WTC11 (cell line): ENCODE measurements around the gene SLC23A1. TPM values are rescaled to one million over a fixed set of nuclear protein-coding genes. Genes with fewer than 3 reads are reported as not detected.

ENCODE experiments used
- ATAC-seq: fragments of 200-7000 bp; cut with Tn5 transposase; 2 replicates; pipeline ENCODE4 v1.10.0; 2021; ENCODE audit warnings: mild to moderate bottlenecking, moderate library complexity
- CTCF ChIA-PET: fragments of 300-600 bp; sonication (Branson Sonifier 250); formaldehyde crosslinking; loops from one replicate; lab custom pipeline; 2021; ENCODE audit warnings: antibody characterized with exemption; lab: Charles Lee
- POLR2A ChIA-PET: fragments of 350-600 bp; sonication (Branson Sonifier 250); formaldehyde crosslinking; loops from one replicate; lab custom pipeline; 2021; ENCODE audit warnings: antibody characterized with exemption; lab: Charles Lee
- DNase-seq: peaks from one replicate; pipeline ENCODE4 v3.0.0; 2021; ENCODE audit warnings: low spot score
- H3K27ac Mint-ChIP-seq: 2 replicates; pipeline ENCODE4 v1.8.0; 2021; ENCODE audit warnings: mixed read lengths
- H3K27me3 Mint-ChIP-seq: 2 replicates; pipeline ENCODE4 v1.8.0; 2021; ENCODE audit warnings: low read depth, mild to moderate bottlenecking, moderate library complexity, mixed read lengths
- H3K36me3 Mint-ChIP-seq: 2 replicates; pipeline ENCODE4 v1.8.0; 2021; ENCODE audit warnings: mixed read lengths
- H3K4me1 Mint-ChIP-seq: 2 replicates; pipeline ENCODE4 v1.8.0; 2022; ENCODE audit warnings: mixed read lengths
- H3K4me3 Mint-ChIP-seq: 2 replicates; pipeline ENCODE4 v1.8.0; 2021; ENCODE audit warnings: mild to moderate bottlenecking, moderate library complexity, mixed read lengths
- H3K9me3 Mint-ChIP-seq: 2 replicates; pipeline ENCODE4 v1.8.0; 2021; ENCODE audit warnings: mixed read lengths
- AFF4 ChIP-seq: sonication (generic); formaldehyde crosslinking; IDR thresholded peaks from 2 replicates; pipeline ENCODE4 v1.8.1; 2023; ENCODE audit warnings: mild to moderate bottlenecking, missing genetic modification reagents, borderline replicate concordance
- EMX1 ChIP-seq: fragments of 250-450 bp; sonication (Bioruptor Pico); IDR thresholded peaks from 2 replicates; pipeline ENCODE4 v1.8.0; 2021; ENCODE audit warnings: mild to moderate bottlenecking
- GRHL2 ChIP-seq: fragments of 250-450 bp; sonication (Bioruptor Pico); IDR thresholded peaks from 2 replicates; pipeline ENCODE4 v1.8.0; 2022; ENCODE audit warnings: mild to moderate bottlenecking, moderate library complexity; ENCODE audit not compliant: insufficient replicate concordance, severe bottlenecking
- HMGA2 ChIP-seq: fragments of 250-450 bp; sonication (Bioruptor Pico); IDR thresholded peaks from 2 replicates; pipeline ENCODE4 v1.4.0; 2021; ENCODE audit warnings: mild to moderate bottlenecking, moderate library complexity
- IRF2 ChIP-seq: sonication (generic); formaldehyde crosslinking; IDR thresholded peaks from 2 replicates; pipeline ENCODE4 v1.8.0; 2022; ENCODE audit warnings: low read depth, missing genetic modification reagents, borderline replicate concordance
- NFATC4 ChIP-seq: fragments of 250-450 bp; sonication (Bioruptor Pico); IDR thresholded peaks from 2 replicates; pipeline ENCODE4 v1.9.0; 2021; ENCODE audit warnings: mild to moderate bottlenecking
- NR1H2 ChIP-seq: sonication (generic); formaldehyde crosslinking; IDR thresholded peaks from 2 replicates; pipeline ENCODE4 v1.9.0; 2021; ENCODE audit warnings: mild to moderate bottlenecking, moderate library complexity, missing genetic modification reagents
- ZNF121 ChIP-seq: sonication (generic); formaldehyde crosslinking; IDR thresholded peaks from 2 replicates; pipeline ENCODE4 v1.8.0; 2023; ENCODE audit warnings: missing genetic modification reagents
- ZNF219 ChIP-seq: sonication (generic); formaldehyde crosslinking; IDR thresholded peaks from 2 replicates; pipeline ENCODE4 v1.8.0; 2023; ENCODE audit warnings: missing genetic modification reagents, mild to moderate bottlenecking, borderline replicate concordance
- ZNF416 ChIP-seq: fragments of 250-450 bp; sonication (Bioruptor Pico); IDR thresholded peaks from 2 replicates; pipeline ENCODE4 v1.9.0; 2021; ENCODE audit warnings: mild to moderate bottlenecking, inconsistent platforms
- ZNF532 ChIP-seq: fragments of 250-450 bp; sonication (Bioruptor Pico); IDR thresholded peaks from 2 replicates; pipeline ENCODE4 v1.9.0; 2021; ENCODE audit warnings: mild to moderate bottlenecking, borderline replicate concordance
- total RNA-seq: library from RNA; stranded (reverse); gene quantifications from 3 replicates; pipeline ENCODE4 v1.2.3, GENCODE V29; 2021
- TF ChIP-seq, protein P1 (sequence below): fragments of 200-600 bp; IDR thresholded peaks from 2 replicates; pipeline ENCODE4 v1.8.0; 2022; ENCODE audit warnings: antibody characterized with exemption
- TF ChIP-seq, protein P2 (sequence below): sonication (generic); formaldehyde crosslinking; IDR thresholded peaks from 2 replicates; pipeline ENCODE4 v1.8.1; 2022; ENCODE audit warnings: low read depth, missing genetic modification reagents, borderline replicate concordance
- TF ChIP-seq, protein P3 (sequence below): sonication (generic); formaldehyde crosslinking; conservative IDR thresholded peaks from 2 replicates; pipeline ENCODE4 v1.8.1; 2022; ENCODE audit warnings: mild to moderate bottlenecking, missing genetic modification reagents

The SLC23A1 gene
- total RNA-seq, 1 experiment from 2014 or later = not detected

DNA sequence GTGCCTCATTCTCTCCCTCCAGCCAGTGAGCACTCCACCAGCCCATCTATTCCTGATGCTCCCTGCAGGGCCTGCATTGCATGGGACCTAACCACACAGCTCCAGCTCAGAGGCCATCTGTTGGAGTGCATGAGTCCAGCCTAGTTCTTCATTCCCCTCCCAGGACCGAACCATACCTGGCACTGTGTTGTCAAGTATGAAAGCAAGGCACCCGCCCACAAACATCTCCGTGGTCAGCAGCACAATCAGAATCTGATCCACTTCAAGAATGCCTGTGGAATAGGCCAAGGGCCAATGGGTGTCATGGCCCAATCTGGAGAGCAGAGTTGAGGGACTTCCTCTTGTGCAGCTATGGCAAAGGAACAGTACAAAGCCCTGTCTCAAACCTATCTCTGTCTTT lies 5.9 kb downstream of the SLC23A1 start:
- ATAC-seq = no peak
- CTCF ChIA-PET = interaction anchor here (1.8 kb wide), 1 partner anchor 15 kb away, joined by 8 read pairs; no protein-coding TSS in a partner anchor
- H3K9me3 Mint-ChIP-seq = no peaks in the 10 kb centered on the region
- 0 out of 2 replicates have a peak overlapping the region, but pooled peaks have one; percentile 13 for H3K27ac Mint-ChIP-seq
- no peak for DNase-seq
- peaks cover 15% of the 10 kb centered on the region for H3K4me1 Mint-ChIP-seq
- H3K36me3 Mint-ChIP-seq = peaks cover 11% of the 10 kb centered on the region
- TF ChIP-seq, protein P1, sequence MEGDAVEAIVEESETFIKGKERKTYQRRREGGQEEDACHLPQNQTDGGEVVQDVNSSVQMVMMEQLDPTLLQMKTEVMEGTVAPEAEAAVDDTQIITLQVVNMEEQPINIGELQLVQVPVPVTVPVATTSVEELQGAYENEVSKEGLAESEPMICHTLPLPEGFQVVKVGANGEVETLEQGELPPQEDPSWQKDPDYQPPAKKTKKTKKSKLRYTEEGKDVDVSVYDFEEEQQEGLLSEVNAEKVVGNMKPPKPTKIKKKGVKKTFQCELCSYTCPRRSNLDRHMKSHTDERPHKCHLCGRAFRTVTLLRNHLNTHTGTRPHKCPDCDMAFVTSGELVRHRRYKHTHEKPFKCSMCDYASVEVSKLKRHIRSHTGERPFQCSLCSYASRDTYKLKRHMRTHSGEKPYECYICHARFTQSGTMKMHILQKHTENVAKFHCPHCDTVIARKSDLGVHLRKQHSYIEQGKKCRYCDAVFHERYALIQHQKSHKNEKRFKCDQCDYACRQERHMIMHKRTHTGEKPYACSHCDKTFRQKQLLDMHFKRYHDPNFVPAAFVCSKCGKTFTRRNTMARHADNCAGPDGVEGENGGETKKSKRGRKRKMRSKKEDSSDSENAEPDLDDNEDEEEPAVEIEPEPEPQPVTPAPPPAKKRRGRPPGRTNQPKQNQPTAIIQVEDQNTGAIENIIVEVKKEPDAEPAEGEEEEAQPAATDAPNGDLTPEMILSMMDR = no peak
- TF ChIP-seq, protein P2, sequence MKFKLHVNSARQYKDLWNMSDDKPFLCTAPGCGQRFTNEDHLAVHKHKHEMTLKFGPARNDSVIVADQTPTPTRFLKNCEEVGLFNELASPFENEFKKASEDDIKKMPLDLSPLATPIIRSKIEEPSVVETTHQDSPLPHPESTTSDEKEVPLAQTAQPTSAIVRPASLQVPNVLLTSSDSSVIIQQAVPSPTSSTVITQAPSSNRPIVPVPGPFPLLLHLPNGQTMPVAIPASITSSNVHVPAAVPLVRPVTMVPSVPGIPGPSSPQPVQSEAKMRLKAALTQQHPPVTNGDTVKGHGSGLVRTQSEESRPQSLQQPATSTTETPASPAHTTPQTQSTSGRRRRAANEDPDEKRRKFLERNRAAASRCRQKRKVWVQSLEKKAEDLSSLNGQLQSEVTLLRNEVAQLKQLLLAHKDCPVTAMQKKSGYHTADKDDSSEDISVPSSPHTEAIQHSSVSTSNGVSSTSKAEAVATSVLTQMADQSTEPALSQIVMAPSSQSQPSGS = no peak
- TF ChIP-seq ZNF121 (CRISPR knock-in tag) (no peak), ZNF416 (CRISPR knock-in tag) (no peak), NR1H2 (CRISPR knock-in tag) (no peak), GRHL2 (CRISPR knock-in tag) (no peak), IRF2 (CRISPR knock-in tag) (no peak), AFF4 (CRISPR knock-in tag) (no peak), NFATC4 (no peak), ZNF219 (no peak), HMGA2 (CRISPR knock-in tag) (no peak), EMX1 (no peak)
- TF ChIP-seq, protein P3, sequence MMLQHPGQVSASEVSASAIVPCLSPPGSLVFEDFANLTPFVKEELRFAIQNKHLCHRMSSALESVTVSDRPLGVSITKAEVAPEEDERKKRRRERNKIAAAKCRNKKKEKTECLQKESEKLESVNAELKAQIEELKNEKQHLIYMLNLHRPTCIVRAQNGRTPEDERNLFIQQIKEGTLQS (CRISPR knock-in tag) = no peak
- no peak overlapping the region for H3K4me3 Mint-ChIP-seq
- POLR2A ChIA-PET = no interaction called here
- H3K27me3 Mint-ChIP-seq = no peaks in the 10 kb centered on the region

GRCh38 chr5:139376364-139376763 lies 6.7 kb downstream of the SLC23A1 start:
- ChIA-PET CTCF (no interaction called here), POLR2A (interaction anchor here (0.6 to 0.7 kb wide), 2 partner anchors 12 to 34 kb away, joined by 4 read pairs; no protein-coding TSS in a partner anchor)
- Mint-ChIP-seq H3K27ac (no peak overlapping the region), H3K36me3 (peaks cover 18% of the 10 kb centered on the region), H3K9me3 (no peaks in the 10 kb centered on the region), H3K27me3 (no peaks in the 10 kb centered on the region), H3K4me1 (peaks cover 15% of the 10 kb centered on the region), H3K4me3 (no peak overlapping the region)
- DNase-seq (no peak), ATAC-seq (no peak)
- TF ChIP-seq ZNF532 (CRISPR knock-in tag) = no peak
